Neural progenitor cell (in vitro differentiated cells): ENCODE data around the gene ODC1. TPM values are rescaled to one million over a fixed set of nuclear protein-coding genes. Genes with fewer than 3 reads are reported as not detected.

Experiments used
- DNase-seq: peaks from one replicate; pipeline ENCODE4 v3.0.0-alpha.2; 2016; ENCODE audit warnings: low spot score
- H2AFZ ChIP-seq: fragments of 200-600 bp; sonication (generic); replicated peaks from 2 replicates; pipeline ENCODE4 v1.6.1; 2016; ENCODE audit warnings: antibody characterized with exemption
- H3F3A ChIP-seq: fragments of 200-600 bp; sonication (generic); 2 replicates; pipeline ENCODE4 v1.6.1; 2016; ENCODE audit warnings: antibody characterized with exemption, low read depth
- H3K27ac ChIP-seq: fragments of 200-600 bp; sonication (generic); 2 replicates; pipeline ENCODE4 v1.5.1; 2016; ENCODE audit warnings: mild to moderate bottlenecking
- H3K27me3 ChIP-seq: fragments of 200-600 bp; sonication (generic); 2 replicates; pipeline ENCODE4 v1.6.1; 2016; ENCODE audit warnings: mild to moderate bottlenecking, moderate library complexity
- H3K36me3 ChIP-seq: fragments of 200-600 bp; sonication (generic); 2 replicates; pipeline ENCODE4 v1.5.1; 2016
- H3K4me1 ChIP-seq: fragments of 200-600 bp; sonication (generic); 2 replicates; pipeline ENCODE4 v1.6.1; 2016; ENCODE audit warnings: mixed run types
- H3K4me2 ChIP-seq: fragments of 200-600 bp; sonication (generic); 2 replicates; pipeline ENCODE4 v1.6.1; 2016
- H3K4me3 ChIP-seq: fragments of 200-600 bp; sonication (generic); 2 replicates; pipeline ENCODE4 v1.5.1; 2016
- H3K79me2 ChIP-seq: fragments of 200-600 bp; sonication (generic); 2 replicates; pipeline ENCODE4 v1.6.1; 2016; ENCODE audit warnings: low read depth
- H3K9ac ChIP-seq: fragments of 200-600 bp; sonication (generic); 2 replicates; pipeline ENCODE4 v1.6.1; 2016
- H3K9me3 ChIP-seq: fragments of 200-600 bp; sonication (generic); 2 replicates; pipeline ENCODE4 v1.5.1; 2016; ENCODE audit warnings: low read depth
- H4K20me1 ChIP-seq: fragments of 200-600 bp; sonication (generic); 2 replicates; pipeline ENCODE4 v1.6.1; 2016; ENCODE audit warnings: low read depth
- H3K27ac Mint-ChIP-seq: 3 replicates; pipeline ENCODE4 v1.8.0; 2021; ENCODE audit warnings: mixed read lengths
- H3K27me3 Mint-ChIP-seq: 2 replicates; pipeline ENCODE4 v1.8.0; 2022; ENCODE audit warnings: low read depth, mild to moderate bottlenecking, inconsistent platforms, moderate library complexity, mixed read lengths; ENCODE audit not compliant: insufficient read depth
- H3K36me3 Mint-ChIP-seq: 3 replicates; pipeline ENCODE4 v1.8.0; 2021; ENCODE audit warnings: mixed read lengths
- H3K4me1 Mint-ChIP-seq: 3 replicates; pipeline ENCODE4 v1.8.0; 2021; ENCODE audit warnings: mixed read lengths
- H3K4me3 Mint-ChIP-seq: 3 replicates; pipeline ENCODE4 v1.8.0; 2021; ENCODE audit warnings: mild to moderate bottlenecking, moderate library complexity, mixed read lengths
- H3K9me3 Mint-ChIP-seq: 3 replicates; pipeline ENCODE4 v1.8.0; 2020; ENCODE audit warnings: mixed read lengths
- EZH2 ChIP-seq: fragments of 200-600 bp; sonication (generic); IDR thresholded peaks from 2 replicates; pipeline ENCODE4 v1.6.1; 2017; ENCODE audit warnings: antibody characterized with exemption, mild to moderate bottlenecking, moderate library complexity
- EZH2phosphoT487 ChIP-seq: fragments of 200-600 bp; sonication (generic); IDR thresholded peaks from 2 replicates; pipeline ENCODE4 v1.6.1; 2017; ENCODE audit warnings: antibody characterized with exemption
- total RNA-seq: library from RNA; depleted of rRNA; stranded (reverse); fragments of >200 nt; gene quantifications from 2 replicates; pipeline ENCODE4 v1.2.3, GENCODE V29; 2015; ENCODE audit warnings: low replicate concordance
- TF ChIP-seq, protein P1 (sequence below): fragments of 200-600 bp; sonication (generic); IDR thresholded peaks from 2 replicates; pipeline ENCODE4 v1.5.1; 2017; ENCODE audit warnings: antibody characterized with exemption, mild to moderate bottlenecking

Gene ODC1
- total RNA-seq, 1 donor from 2014 or later, result 437 TPM

DNA sequence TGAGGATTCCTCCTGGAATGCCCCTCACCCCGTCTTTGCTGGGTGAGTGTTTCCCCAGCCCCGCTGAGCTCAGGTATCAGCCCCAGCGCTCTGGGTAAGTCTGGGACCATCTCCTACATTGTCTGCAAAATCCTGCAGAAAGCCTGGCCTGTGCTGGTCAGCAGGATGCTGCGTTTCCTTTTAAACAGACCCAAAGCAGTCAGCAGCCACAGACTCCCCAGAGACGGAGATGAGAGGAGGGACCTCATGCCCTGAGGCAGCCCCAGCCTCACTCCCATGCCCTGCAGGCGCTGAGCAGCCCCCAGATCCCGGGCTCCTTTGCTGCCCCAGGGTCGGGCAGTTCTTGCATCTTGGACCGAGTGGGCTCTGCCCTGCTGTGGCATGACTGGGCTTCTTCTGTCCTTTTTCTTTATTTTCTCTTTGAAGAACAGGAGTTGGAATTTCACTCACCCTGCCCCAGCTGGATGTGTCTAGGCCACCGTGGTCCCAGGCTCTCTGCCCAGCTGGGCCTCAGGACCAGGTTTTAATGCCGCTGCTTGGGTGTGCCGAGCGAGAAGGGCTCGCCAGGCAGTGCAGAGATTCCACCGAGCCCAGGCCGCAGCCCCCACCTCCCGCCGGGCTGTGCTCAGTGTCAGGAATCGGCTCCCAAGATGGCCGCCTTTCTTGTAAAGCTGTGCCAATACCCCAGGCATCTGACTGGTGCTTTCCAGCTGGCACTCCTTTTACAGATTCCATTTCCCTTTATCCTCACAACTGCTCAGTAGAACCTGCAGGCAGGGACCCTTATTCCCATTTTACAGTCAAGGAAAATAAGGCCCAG is 43.6 kb downstream of the ODC1 start:
- no peak for TF ChIP-seq EZH2
- TF ChIP-seq, protein P1, sequence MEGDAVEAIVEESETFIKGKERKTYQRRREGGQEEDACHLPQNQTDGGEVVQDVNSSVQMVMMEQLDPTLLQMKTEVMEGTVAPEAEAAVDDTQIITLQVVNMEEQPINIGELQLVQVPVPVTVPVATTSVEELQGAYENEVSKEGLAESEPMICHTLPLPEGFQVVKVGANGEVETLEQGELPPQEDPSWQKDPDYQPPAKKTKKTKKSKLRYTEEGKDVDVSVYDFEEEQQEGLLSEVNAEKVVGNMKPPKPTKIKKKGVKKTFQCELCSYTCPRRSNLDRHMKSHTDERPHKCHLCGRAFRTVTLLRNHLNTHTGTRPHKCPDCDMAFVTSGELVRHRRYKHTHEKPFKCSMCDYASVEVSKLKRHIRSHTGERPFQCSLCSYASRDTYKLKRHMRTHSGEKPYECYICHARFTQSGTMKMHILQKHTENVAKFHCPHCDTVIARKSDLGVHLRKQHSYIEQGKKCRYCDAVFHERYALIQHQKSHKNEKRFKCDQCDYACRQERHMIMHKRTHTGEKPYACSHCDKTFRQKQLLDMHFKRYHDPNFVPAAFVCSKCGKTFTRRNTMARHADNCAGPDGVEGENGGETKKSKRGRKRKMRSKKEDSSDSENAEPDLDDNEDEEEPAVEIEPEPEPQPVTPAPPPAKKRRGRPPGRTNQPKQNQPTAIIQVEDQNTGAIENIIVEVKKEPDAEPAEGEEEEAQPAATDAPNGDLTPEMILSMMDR, result no peak
- no peak for TF ChIP-seq EZH2phosphoT487
- H2AFZ ChIP-seq, result peak overlapping the region; percentile 68
- H3K36me3 ChIP-seq, result no peaks in the 10 kb centered on the region
- Mint-ChIP-seq H3K4me1 (peaks cover 16% of the 10 kb centered on the region), H3K4me3 (no peak overlapping the region), H3K36me3 (peaks cover 3% of the 10 kb centered on the region), H3K27ac (no peak overlapping the region), H3K9me3 (peaks cover 6% of the 10 kb centered on the region), H3K27me3 (peaks cover 6% of the 10 kb centered on the region)
- H3F3A ChIP-seq, result no peaks in the 10 kb centered on the region
- peak overlapping the region; percentile 18 for H3K4me2 ChIP-seq
- DNase-seq, result peak; percentile 25
- H3K4me1 ChIP-seq, result peaks cover 7% of the 10 kb centered on the region
- H3K9ac ChIP-seq, result no peak overlapping the region
- no peaks in the 10 kb centered on the region for H4K20me1 ChIP-seq
- no peak overlapping the region for H3K4me3 ChIP-seq
- H3K27ac ChIP-seq, result no peak overlapping the region
- H3K27me3 ChIP-seq, result no peaks in the 10 kb centered on the region
- H3K79me2 ChIP-seq, result no peaks in the 10 kb centered on the region
- H3K9me3 ChIP-seq, result no peaks in the 10 kb centered on the region

GRCh38 chr2:10402653-10403215 is 45.4 kb downstream of the ODC1 start:
- H3K9ac ChIP-seq, result no peak overlapping the region
- no peak overlapping the region for H3K4me2 ChIP-seq
- TF ChIP-seq EZH2phosphoT487 (no peak), EZH2 (no peak)
- TF ChIP-seq, protein P1, result no peak
- no peaks in the 10 kb centered on the region for H4K20me1 ChIP-seq
- DNase-seq, result no peak
- no peak overlapping the region for H2AFZ ChIP-seq
- peaks cover 8% of the 10 kb centered on the region for H3K9me3 Mint-ChIP-seq
- peaks cover 4% of the 10 kb centered on the region for H3K4me1 Mint-ChIP-seq
- H3K36me3 ChIP-seq, result no peaks in the 10 kb centered on the region
- H3K27ac ChIP-seq, result no peak overlapping the region
- no peak overlapping the region for H3K4me3 ChIP-seq
- H3K27ac Mint-ChIP-seq, result no peak overlapping the region
- peaks cover 7% of the 10 kb centered on the region for H3K4me1 ChIP-seq
- H3F3A ChIP-seq, result no peaks in the 10 kb centered on the region
- no peaks in the 10 kb centered on the region for H3K9me3 ChIP-seq
- peaks cover 6% of the 10 kb centered on the region for H3K27me3 Mint-ChIP-seq
- peaks cover 5% of the 10 kb centered on the region for H3K36me3 Mint-ChIP-seq
- H3K27me3 ChIP-seq, result no peaks in the 10 kb centered on the region
- no peak overlapping the region for H3K4me3 Mint-ChIP-seq
- H3K79me2 ChIP-seq, result no peaks in the 10 kb centered on the region

DNA sequence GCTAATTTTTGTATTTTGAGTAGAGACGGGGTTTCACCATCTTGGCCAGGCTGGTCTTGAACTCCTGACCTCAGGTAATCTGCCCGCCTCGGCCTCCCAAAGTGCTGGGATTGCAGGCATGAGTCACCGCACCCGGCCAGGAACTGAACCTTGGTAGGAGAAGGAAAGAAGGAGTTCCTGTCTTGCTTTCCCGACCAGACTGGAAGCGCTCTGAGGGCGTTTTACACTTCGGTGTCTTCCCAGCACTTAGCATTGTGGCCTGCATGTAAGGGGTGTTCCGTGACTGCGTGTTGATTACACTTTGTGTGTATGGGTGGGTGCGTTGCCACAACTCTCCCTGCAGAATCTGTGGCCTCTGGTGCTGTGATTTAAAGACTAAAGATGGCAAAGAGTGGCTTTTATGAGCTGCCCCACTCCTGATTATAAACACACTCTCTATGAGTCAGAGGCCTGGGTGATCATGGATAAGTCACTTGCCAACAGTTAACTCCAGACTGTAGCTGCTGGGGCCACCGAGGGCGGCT is 46.0 kb downstream of the ODC1 start:
- DNase-seq, result no peak
- Mint-ChIP-seq H3K27me3 (peaks cover 4% of the 10 kb centered on the region), H3K36me3 (peaks cover 5% of the 10 kb centered on the region), H3K27ac (no peak overlapping the region), H3K9me3 (peaks cover 8% of the 10 kb centered on the region), H3K4me3 (no peak overlapping the region), H3K4me1 (peaks cover 2% of the 10 kb centered on the region)
- Histone ChIP-seq H3K79me2 (no peaks in the 10 kb centered on the region), H3K27me3 (no peaks in the 10 kb centered on the region), H3K4me3 (no peak overlapping the region), H3K36me3 (no peaks in the 10 kb centered on the region), H3K4me2 (no peak overlapping the region), H4K20me1 (no peaks in the 10 kb centered on the region), H3K27ac (no peak overlapping the region), H3K9me3 (no peaks in the 10 kb centered on the region), H3K4me1 (peaks cover 7% of the 10 kb centered on the region), H3F3A (no peaks in the 10 kb centered on the region), H3K9ac (no peak overlapping the region), H2AFZ (no peak overlapping the region)
- TF ChIP-seq, protein P1, result no peak
- TF ChIP-seq EZH2 (no peak), EZH2phosphoT487 (no peak)
